Activated CD8-positive, alpha-beta T cell treated with anti-CD3 and anti-CD28 coated beads for 36 hours (primary cell): ENCODE data around the gene EME1. TPM values are rescaled to one million over a fixed set of nuclear protein-coding genes. Genes with fewer than 3 reads are reported as not detected.

Source experiments
- ATAC-seq: fragments of 200-7000 bp; cut with Tn5 transposase; one replicate; pipeline ENCODE4 v1.10.0; 2021; ENCODE audit warnings: mild to moderate bottlenecking, moderate library complexity
- CTCF ChIA-PET: fragments of 350-600 bp; sonication (Branson Sonifier 250); formaldehyde crosslinking; loops from one replicate; lab custom pipeline; 2021; ENCODE audit warnings: antibody characterized with exemption; lab: Charles Lee
- POLR2A ChIA-PET: fragments of 350-600 bp; sonication (Branson Sonifier 250); formaldehyde crosslinking; loops from one replicate; lab custom pipeline; 2021; ENCODE audit warnings: antibody characterized with exemption; lab: Charles Lee
- DNase-seq: peaks from one replicate; pipeline ENCODE4 v3.0.0-alpha.2; 2020
- H3K27ac Mint-ChIP-seq: one replicate; pipeline ENCODE4 v1.8.0; 2021; ENCODE audit warnings: mild to moderate bottlenecking, mixed read lengths
- H3K27me3 Mint-ChIP-seq: one replicate; pipeline ENCODE4 v1.8.0; 2021; ENCODE audit warnings: mixed read lengths
- H3K36me3 Mint-ChIP-seq: one replicate; pipeline ENCODE4 v1.8.0; 2021; ENCODE audit warnings: low read depth, mixed read lengths
- H3K4me1 Mint-ChIP-seq: one replicate; pipeline ENCODE4 v1.8.0; 2021; ENCODE audit warnings: low read depth, mixed read lengths
- H3K4me3 Mint-ChIP-seq: one replicate; pipeline ENCODE4 v1.8.0; 2021; ENCODE audit warnings: mild to moderate bottlenecking, moderate library complexity, mixed read lengths
- H3K9me3 Mint-ChIP-seq: one replicate; pipeline ENCODE4 v1.8.0; 2021; ENCODE audit warnings: mixed read lengths
- intact Hi-C: fragments of 100-400 bp; cut with micrococcal nuclease; formaldehyde crosslinking; loops from one replicate; pipeline ENCODE4 v1.10.0; 2022
- total RNA-seq, 2 experiments: library from RNA; stranded (reverse); gene quantifications; one replicate each; pipeline ENCODE4 v1.2.3, GENCODE V29; 2021
- TF ChIP-seq, protein P1 (sequence below): fragments of 200-600 bp; IDR thresholded peaks from one replicate; pipeline ENCODE4 v1.8.0; 2022; ENCODE audit warnings: antibody characterized with exemption, mild to moderate bottlenecking

Gene EME1
- total RNA-seq, 2 experiments from 2014 or later, result 48.0 to 48.6 TPM

DNA sequence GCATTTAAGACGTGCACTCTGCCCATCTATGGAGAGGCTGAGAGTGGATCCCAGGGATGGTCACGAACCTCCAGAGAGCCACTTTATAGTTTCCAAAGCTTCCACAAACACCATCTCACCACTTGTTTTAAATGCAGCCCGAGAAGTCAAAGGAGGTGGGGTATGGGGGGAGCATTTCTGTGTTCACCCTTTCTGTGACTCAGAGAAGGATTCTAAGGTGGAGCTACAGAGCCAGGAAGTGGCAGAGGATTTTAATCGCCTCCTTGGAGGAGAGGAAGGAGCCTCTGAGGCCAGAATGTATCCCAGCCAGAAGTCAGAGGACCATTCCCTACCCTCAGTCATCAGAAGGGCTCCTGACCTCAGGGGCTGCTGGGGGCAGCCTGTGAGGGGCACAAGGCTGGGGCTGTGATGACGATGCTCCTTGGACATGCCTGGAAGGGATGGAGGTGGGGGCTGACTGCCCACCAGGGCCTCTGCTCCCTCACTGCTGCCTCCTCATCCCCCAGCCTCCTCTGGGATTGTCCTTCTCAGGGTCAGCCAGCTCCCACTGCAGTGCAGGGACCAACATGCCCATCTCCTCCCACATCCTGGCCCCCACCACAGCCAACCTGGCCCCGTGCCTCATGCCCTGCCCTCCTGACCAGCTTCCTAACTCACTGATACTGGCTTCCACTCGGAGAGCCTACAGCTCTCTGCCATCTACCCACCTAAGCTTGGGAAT, 24.3 kb upstream of the EME1 start:
- ATAC-seq, result no peak
- TF ChIP-seq, protein P1, sequence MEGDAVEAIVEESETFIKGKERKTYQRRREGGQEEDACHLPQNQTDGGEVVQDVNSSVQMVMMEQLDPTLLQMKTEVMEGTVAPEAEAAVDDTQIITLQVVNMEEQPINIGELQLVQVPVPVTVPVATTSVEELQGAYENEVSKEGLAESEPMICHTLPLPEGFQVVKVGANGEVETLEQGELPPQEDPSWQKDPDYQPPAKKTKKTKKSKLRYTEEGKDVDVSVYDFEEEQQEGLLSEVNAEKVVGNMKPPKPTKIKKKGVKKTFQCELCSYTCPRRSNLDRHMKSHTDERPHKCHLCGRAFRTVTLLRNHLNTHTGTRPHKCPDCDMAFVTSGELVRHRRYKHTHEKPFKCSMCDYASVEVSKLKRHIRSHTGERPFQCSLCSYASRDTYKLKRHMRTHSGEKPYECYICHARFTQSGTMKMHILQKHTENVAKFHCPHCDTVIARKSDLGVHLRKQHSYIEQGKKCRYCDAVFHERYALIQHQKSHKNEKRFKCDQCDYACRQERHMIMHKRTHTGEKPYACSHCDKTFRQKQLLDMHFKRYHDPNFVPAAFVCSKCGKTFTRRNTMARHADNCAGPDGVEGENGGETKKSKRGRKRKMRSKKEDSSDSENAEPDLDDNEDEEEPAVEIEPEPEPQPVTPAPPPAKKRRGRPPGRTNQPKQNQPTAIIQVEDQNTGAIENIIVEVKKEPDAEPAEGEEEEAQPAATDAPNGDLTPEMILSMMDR, result no peak
- ChIA-PET POLR2A (interaction anchor here (0.8 to 5.3 kb wide), 6 partner anchors 12 to 119 kb away, joined by 3 to 69 read pairs (median 5); partner anchors contain the start of genes EME1 and MRPL27), CTCF (interaction anchor here (2.3 to 4.8 kb wide), 3 partner anchors 12 to 254 kb away, joined by 6 to 69 read pairs (median 8); partner anchors contain the start of genes LRRC59 and PDK2)
- Mint-ChIP-seq H3K4me3 (peak overlapping the region; percentile 91), H3K27ac (peak overlapping the region; percentile 65), H3K4me1 (peaks cover 33% of the 10 kb centered on the region), H3K9me3 (no peaks in the 10 kb centered on the region), H3K27me3 (no peaks in the 10 kb centered on the region), H3K36me3 (peaks cover 3% of the 10 kb centered on the region)
- intact Hi-C loops, result no loop called here
- no peak for DNase-seq

DNA sequence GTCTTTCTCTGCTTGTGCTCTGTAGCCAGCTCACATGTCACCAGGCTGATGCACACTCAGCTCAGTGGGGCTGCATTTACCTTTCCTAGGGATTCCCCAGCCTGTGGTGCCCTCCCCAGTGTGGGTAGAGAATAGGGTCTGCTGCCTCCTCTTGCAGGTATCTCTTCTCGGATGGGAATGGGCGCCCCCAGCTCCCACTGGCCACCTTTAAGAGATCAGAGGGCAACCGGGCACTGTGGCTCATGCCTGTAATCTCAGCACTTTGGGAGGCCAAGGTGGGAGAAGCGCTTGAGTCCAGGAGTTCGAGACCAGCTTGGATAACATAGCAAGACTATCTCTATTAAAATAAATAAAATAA, 23.8 kb upstream of the EME1 start:
- TF ChIP-seq, protein P1, result no peak
- no peak for DNase-seq
- Mint-ChIP-seq H3K4me1 (peaks cover 33% of the 10 kb centered on the region), H3K9me3 (no peaks in the 10 kb centered on the region), H3K27ac (peak overlapping the region; percentile 28), H3K36me3 (peaks cover 4% of the 10 kb centered on the region), H3K4me3 (no peak overlapping the region), H3K27me3 (no peaks in the 10 kb centered on the region)
- ChIA-PET CTCF (interaction anchor here (2.3 to 4.8 kb wide), 2 partner anchors 12 to 48 kb away, joined by 8 to 69 read pairs; partner anchors contain the start of gene LRRC59), POLR2A (interaction anchor here (0.8 to 5.3 kb wide), 5 partner anchors 12 to 119 kb away, joined by 3 to 69 read pairs (median 4); partner anchors contain the start of genes EME1 and MRPL27)
- intact Hi-C loops, result no loop called here
- ATAC-seq, result no peak

DNA sequence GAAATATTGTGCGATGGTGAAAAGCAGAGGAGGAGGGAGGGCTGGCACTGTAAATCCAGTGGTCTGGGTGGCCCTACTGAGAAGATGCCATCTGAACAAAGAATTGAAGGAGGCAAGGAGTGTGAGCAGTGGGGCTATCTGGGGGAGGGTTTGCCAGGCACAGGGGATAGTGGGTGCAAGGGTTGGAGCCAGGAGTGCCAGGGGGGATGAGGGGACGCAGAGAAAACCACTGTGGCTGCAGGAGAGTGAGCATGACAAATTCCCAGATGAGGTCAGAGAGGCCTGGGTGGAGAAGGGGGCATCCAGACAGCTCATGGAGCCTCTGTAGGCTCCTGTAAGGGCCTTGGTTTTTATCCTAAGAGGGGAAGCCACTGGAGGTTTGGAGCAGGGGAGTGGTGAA, 22.3 kb upstream of the EME1 start:
- intact Hi-C loops, result no loop called here
- ATAC-seq (no peak), DNase-seq (no peak)
- H3K36me3 Mint-ChIP-seq, result peaks cover 10% of the 10 kb centered on the region
- H3K4me1 Mint-ChIP-seq, result peaks cover 26% of the 10 kb centered on the region
- ChIA-PET POLR2A (no interaction called here), CTCF (interaction anchor here (2.3 kb wide), 1 partner anchor 11 kb away, joined by 16 read pairs; no protein-coding TSS in a partner anchor)
- TF ChIP-seq, protein P1, result no peak
- H3K27me3 Mint-ChIP-seq, result no peaks in the 10 kb centered on the region
- no peak overlapping the region for H3K27ac Mint-ChIP-seq
- no peak overlapping the region for H3K4me3 Mint-ChIP-seq
- no peaks in the 10 kb centered on the region for H3K9me3 Mint-ChIP-seq

DNA sequence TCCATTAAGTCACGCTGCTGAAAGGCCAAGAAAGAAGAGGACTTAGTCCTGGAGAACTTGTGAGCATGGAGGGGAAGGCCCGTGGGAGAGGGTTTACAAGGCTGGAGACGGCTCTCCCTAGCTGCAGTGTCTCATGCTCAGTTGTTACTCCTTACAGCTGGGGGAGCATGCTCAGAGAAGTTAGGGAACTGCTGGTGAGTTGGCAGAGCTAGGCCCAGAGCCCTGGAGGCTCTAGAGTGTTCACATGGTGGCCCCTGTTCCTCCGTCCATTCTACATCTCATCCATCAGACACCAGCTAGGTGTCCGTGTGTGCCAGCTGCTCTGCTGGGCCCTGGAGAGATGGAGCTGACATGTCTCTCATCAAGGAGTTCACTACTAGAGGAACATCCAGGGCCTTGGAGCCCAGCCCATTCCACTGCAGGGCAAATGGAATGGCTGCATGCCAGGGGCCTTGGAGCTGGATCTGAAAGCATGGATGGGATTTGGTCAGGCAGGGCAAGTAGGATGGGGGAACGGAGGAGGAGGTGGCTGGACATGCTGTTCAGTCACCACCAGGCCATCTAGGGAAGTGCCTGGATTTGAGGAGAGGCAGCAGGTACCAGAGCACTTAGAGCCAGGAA, 20.8 kb upstream of the EME1 start:
- intact Hi-C loops, result no loop called here
- no peak for ATAC-seq
- no peak for DNase-seq
- TF ChIP-seq, protein P1, result no peak
- Mint-ChIP-seq H3K27me3 (no peaks in the 10 kb centered on the region), H3K27ac (no peak overlapping the region), H3K4me3 (no peak overlapping the region), H3K4me1 (peaks cover 20% of the 10 kb centered on the region), H3K9me3 (no peaks in the 10 kb centered on the region), H3K36me3 (peaks cover 19% of the 10 kb centered on the region)
- ChIA-PET POLR2A (interaction anchor here (0.8 to 1.4 kb wide), 3 partner anchors 10 to 16 kb away, joined by 3 to 5 read pairs (median 4); no protein-coding TSS in a partner anchor), CTCF (interaction anchor here (2.3 kb wide), 1 partner anchor 10 kb away, joined by 16 read pairs; no protein-coding TSS in a partner anchor)
